ENCODE results near the gene WDR76. TPM values are rescaled to one million over a fixed set of nuclear protein-coding genes. Genes with fewer than 3 reads are reported as not detected.
A peak's percentile ranks its signal among the peaks of the same experiment; 100 is the strongest.

The WDR76 gene
- total RNA-seq, 1 experiment from 2014 or later: 29.6 TPM

DNA sequence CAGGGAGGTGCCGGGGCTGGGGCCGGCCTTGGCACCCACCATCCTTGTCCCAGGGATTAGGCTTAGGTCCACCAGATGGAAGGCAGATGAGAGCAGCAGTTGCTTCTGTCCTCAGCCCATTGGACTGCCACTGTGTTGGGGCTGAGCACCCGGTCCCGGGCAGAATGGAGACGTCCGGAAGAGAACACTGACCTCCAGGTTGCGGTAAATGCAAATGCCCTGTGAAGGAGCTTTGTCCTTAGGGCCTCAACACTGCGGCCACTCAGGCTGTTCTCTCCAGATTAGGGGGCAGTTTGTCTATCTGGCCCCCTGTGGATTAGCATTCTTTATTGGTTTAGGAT, 26.9 kb upstream of the WDR76 start, which contains the start of gene SERINC4:
Gene SERINC4, minus strand, starts transcription at position 276 of the 341 bp plus-strand sequence. Its CDS starts 234 bp downstream, at position 42.
- H2BK5ac ChIP-seq (ENCODE audit: insufficient read length, low read length): no peak within 1 kb of the TSS

More for the DNA sequence above, 26.9 kb upstream of the WDR76 start, which contains the start of gene SERINC4:
- no peaks in the 10 kb centered on the region; the same call in 1 of the 2 replicates for H3K27me3 Mint-ChIP-seq (ENCODE audit: low read depth)
- H3K27me3 ChIP-seq (ENCODE audit: insufficient read depth, low read length): no peaks in the 10 kb centered on the region
- H3K4me3 Mint-ChIP-seq: peak within 1 kb of the TSS; percentile 99
- peak within 1 kb of the TSS; percentile 99 for H3K4me2 ChIP-seq (ENCODE audit: insufficient read depth, insufficient read length, low read length)
- H3K36me3 Mint-ChIP-seq (ENCODE audit: insufficient read depth in 1 of 3, low read depth in 3 of 3): peaks cover 41 to 81% (median 55%) of the 10 kb centered on the region in 3 experiments
- H3K79me2 ChIP-seq (ENCODE audit: insufficient read depth, low read length): no peaks in the 10 kb centered on the region
- H3K9me3 ChIP-seq (ENCODE audit: control insufficient read depth, low read depth, low read length): no peaks in the 10 kb centered on the region
- TF ChIP-seq, protein P1, sequence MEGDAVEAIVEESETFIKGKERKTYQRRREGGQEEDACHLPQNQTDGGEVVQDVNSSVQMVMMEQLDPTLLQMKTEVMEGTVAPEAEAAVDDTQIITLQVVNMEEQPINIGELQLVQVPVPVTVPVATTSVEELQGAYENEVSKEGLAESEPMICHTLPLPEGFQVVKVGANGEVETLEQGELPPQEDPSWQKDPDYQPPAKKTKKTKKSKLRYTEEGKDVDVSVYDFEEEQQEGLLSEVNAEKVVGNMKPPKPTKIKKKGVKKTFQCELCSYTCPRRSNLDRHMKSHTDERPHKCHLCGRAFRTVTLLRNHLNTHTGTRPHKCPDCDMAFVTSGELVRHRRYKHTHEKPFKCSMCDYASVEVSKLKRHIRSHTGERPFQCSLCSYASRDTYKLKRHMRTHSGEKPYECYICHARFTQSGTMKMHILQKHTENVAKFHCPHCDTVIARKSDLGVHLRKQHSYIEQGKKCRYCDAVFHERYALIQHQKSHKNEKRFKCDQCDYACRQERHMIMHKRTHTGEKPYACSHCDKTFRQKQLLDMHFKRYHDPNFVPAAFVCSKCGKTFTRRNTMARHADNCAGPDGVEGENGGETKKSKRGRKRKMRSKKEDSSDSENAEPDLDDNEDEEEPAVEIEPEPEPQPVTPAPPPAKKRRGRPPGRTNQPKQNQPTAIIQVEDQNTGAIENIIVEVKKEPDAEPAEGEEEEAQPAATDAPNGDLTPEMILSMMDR (conservative IDR thresholded peaks at IDR 0.05): no peak
- no peak within 1 kb of the TSS for H4K5ac ChIP-seq (ENCODE audit: insufficient read length, low read depth, low read length)
- H3K23me2 ChIP-seq (ENCODE audit: insufficient read length, low read depth, low read length, poor library complexity, severe bottlenecking): peaks cover 4% of the 10 kb centered on the region
- no CpG with 5 or more reads among the region's 8 CpGs for WGBS (ENCODE audit: extremely low coverage, insufficient read length, low lambda C conversion rate)
- H3K4ac ChIP-seq (ENCODE audit: low read depth, low read length): no peak within 1 kb of the TSS
- H2BK12ac ChIP-seq (ENCODE audit: insufficient read length, low read depth, low read length): no peak within 1 kb of the TSS
- no peak within 1 kb of the TSS for H3K56ac ChIP-seq (ENCODE audit: insufficient read length, low read depth, low read length)
- H2BK15ac ChIP-seq (ENCODE audit: low read depth, low read length): no peak within 1 kb of the TSS
- H3K27ac ChIP-seq (ENCODE audit: insufficient read length, low read depth, low read length): no peak within 1 kb of the TSS
- no peak within 1 kb of the TSS for H3T11ph ChIP-seq (ENCODE audit: low read length)
- H2BK20ac ChIP-seq (ENCODE audit: low read depth, low read length, poor library complexity, severe bottlenecking): no peak within 1 kb of the TSS
- no peaks in the 10 kb centered on the region for H3K9me3 Mint-ChIP-seq
- H3K79me1 ChIP-seq (ENCODE audit: insufficient read depth, low read depth, low read length, poor library complexity, severe bottlenecking): no peaks in the 10 kb centered on the region
- no peak within 1 kb of the TSS for H2BK120ac ChIP-seq (ENCODE audit: low read depth, low read length, poor library complexity, severe bottlenecking)
- H2AK5ac ChIP-seq (ENCODE audit: insufficient read length, low read length): no peak within 1 kb of the TSS
- H3K9ac ChIP-seq (ENCODE audit: extremely low read depth, insufficient read length, low read length): peak within 1 kb of the TSS; percentile 82
- peaks cover 7% of the 10 kb centered on the region; the same call in 1 of the 2 replicates for H3K4me1 ChIP-seq (ENCODE audit: insufficient read depth, low read length)
- H3K14ac ChIP-seq (ENCODE audit: insufficient read depth, low read length): peak within 1 kb of the TSS; percentile 41; the same call in 1 of the 2 replicates
- H3K27ac Mint-ChIP-seq: peak within 1 kb of the TSS; percentile 97 to 100 (median 98)
- no peaks in the 10 kb centered on the region for H4K20me1 ChIP-seq (ENCODE audit: control insufficient read depth, insufficient read depth, insufficient read length)
- H4K91ac ChIP-seq (ENCODE audit: insufficient read length, low read depth, low read length): no peak within 1 kb of the TSS
- no peak for DNase-seq
- no peak within 1 kb of the TSS for H3K18ac ChIP-seq (ENCODE audit: insufficient read length, low read depth, low read length)
- peaks cover 54 to 59% of the 10 kb centered on the region in 2 experiments for H3K4me1 Mint-ChIP-seq
- H2AFZ ChIP-seq (ENCODE audit: low read length): no peak within 1 kb of the TSS
- no peak within 1 kb of the TSS for H3K23ac ChIP-seq (ENCODE audit: insufficient read length, low read depth, low read length)
- H4K8ac ChIP-seq (replicated peaks; ENCODE audit: insufficient read length, low read depth, low read length): no peak within 1 kb of the TSS
